HG03520 (cell line): Measurements from ENCODE around the gene ARPC5L.
A peak's percentile ranks its signal among the peaks of the same experiment; 100 is the strongest.
"Not testable (repeated sequence)": the region's sequence is repeated elsewhere in the genome, so short reads cannot be mapped to it uniquely, and the experiment has no call there.

Experiments
- ATAC-seq: cut with Tn5 transposase; IDR thresholded peaks from one replicate; pipeline ENCODE4 v1.9.1; 2021; ENCODE audit warnings: mild to moderate bottlenecking, moderate library complexity; ENCODE audit not compliant: unreplicated experiment

The ARPC5L gene

DNA sequence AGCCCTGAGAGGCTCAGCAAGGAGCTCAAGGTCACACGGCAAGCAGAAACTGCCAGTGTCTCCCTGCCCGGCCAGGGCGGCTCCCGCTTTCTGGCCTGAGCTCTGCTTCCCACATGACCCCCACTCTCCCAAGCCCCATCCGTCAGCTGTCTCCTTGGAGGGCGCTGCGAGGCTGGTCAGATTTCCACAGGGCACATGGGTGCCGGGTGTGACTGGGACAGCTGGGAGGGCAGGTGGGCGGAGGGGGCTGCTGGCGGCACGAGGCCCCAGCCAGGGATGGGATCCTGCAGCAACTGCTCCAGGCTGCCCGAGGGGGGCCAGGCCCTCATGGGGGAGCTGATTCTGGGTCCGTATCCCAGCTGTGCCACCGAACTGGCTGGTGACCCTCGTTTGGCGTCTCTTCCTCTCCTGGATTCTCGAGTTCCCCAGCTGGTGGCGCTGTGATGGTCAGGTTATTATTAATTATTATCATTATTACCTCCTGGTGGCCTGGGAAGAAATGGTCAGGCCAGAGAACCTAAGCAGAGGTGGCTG lies 21.6 kb upstream of the ARPC5L start:
- ATAC-seq = no peak

DNA sequence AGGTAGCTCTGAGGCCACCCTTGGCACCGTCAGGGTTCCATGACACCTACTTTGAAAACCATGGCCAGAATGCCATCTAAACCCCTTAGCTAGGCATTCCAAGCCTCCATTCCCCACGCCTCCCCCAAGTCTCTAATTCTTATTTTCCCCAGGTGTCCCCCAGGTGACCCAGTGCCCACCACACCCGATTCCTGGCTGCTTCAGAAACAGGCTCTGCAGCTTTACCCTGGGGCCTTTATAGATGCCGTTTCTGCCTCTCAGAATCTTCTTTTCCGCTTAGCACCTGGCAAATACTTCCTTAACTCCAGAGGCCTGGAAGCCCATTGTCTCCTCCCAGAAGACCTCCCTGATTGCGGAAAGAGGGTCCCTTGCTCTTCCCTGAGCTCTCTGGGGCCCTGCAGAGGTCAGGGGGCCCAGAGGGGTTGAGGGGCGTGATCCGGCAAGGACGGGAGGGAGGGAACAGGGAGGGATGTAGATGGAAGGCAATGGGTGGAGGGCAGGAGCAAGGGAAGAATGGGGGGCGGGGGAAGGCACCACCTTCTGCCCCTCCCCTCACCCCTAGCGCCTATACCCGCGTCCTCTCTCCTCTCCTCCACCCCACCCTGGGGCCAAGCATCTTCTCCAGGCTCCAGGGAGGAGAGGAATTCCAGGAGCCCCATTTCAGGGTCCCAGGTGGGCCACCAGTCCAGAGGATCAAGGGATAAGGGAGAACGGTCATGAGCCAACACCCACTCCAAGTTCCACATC lies 20.7 kb upstream of the ARPC5L start:
- ATAC-seq = no peak

- no peak for ATAC-seq
Measured at GRCh38 chr9:124843456-124844034, 18.4 kb upstream of the ARPC5L start.

DNA sequence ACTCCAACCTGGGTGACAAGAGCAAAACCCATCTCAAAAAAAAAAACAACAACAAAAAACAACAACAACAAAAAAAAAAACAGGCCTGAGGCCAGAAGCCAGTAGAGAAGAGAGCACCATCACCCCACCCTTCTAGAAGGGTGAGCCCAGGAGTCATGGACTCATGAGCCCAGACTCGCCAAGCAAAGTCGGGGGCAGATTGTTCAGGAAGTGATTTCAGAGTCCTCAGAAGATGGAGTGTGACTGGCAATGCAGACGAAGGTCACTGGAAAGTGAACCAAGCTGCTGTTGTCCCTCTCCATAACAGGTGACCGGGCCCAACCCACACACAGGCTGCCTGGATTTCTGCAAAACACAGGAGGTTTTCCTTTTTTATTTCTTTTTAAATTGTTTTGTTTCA lies 17.6 kb upstream of the ARPC5L start:
- ATAC-seq = no peak

- not testable (repeated sequence) for ATAC-seq
Measured at GRCh38 chr9:124846467-124846866, 15.5 kb upstream of the ARPC5L start.

- ATAC-seq = no peak
Measured at GRCh38 chr9:124846969-124847368, 15.0 kb upstream of the ARPC5L start.

DNA sequence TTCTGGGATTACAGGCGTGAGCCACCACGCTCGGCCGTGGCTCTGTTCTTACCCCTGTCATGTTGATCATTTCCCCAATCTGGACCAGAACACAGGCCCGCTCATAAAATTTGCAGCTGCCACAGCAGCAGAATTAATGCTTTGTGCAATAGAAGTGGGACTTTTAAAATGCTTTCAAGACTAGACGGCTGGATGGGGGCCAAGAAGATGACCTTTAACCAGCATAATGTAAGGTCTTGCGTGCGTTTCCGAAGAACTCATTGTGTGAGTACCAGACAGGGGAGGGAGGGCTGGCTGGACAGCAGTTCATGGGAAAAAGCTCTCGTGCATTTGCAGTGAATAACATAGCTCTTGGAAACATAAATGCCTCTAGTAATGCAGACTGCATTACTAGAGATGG lies 12.1 kb upstream of the ARPC5L start:
- no peak for ATAC-seq

DNA sequence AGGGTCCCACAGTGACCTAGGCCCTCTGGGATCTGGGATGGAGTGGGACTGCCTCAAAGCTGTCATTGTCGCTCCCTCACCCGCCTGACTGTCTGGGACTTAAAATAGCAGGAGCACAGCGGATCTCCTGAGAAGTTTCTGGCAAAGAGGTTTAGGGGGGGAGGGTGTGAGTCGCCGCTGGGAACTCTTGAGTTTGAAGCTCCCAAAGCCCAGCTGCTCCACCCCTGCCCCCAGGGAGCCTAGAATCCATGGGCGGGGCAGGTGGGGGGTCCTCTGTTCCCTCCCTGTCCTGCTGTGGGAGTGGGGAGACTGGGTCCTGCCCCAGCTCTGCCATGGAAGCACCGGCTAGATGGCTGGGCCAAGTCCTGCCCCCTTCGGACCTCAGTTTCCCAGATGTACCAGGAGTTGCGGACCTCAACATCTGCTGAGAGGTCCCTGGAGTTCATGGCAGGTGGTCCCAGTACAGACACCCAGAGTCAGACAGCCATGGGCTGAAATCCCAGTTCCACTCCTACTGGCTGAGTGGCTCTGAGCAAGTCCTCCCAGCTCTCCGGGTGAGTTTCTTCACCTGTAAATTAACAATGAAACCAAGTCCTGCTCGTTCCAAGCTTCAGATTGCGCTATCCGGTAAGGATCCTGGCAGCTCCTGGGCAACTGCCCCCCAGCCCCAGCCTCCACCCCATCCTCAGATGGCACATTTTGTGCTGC lies 9.7 kb upstream of the ARPC5L start:
- ATAC-seq = no peak

DNA sequence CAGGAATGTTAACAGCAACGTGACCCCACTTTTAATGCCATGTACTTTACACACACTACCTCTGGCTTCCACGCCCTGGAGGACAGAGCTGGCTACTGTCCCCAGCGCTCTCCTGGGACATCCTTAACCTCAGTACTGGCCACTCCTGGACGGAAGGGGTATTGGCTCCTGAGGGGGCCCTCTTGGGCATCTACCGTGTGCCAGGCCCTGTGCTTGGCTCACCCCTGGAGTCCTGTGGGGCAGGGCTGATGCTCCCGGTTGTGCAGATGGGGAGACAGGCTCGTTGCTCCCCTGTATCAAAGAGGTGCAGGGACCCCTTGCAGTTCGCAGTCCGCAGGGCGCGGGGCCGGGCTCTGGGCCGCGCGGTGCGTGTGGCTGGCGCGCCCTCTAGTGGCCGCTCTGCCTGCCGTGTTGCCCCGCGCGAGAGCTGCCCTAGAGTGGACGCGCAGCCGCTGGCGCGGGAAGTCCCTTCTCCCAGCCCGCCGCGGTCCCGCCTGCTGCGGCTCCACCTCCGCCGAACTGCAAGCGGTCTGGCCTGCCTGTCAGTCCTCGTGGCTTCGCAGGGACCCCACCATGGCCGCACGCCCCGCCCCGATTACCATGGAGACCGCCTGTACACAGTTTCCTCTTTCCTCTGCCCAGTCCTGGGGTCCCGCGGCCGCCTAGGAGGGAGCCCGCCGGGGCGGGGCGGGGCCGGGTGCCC lies 8.9 kb upstream of the ARPC5L start, which contains the start of gene WDR38:
Gene WDR38, plus strand, starts transcription at position 632 of the 703 bp plus-strand sequence. CDS start 72 bp downstream, outside the sequence.
- ATAC-seq = peak; percentile 56

- no peak for ATAC-seq
Measured at GRCh38 chr9:124853605-124854143, 8.3 kb upstream of the ARPC5L start.

- ATAC-seq = no peak
Measured at GRCh38 chr9:124854161-124854560, 7.8 kb upstream of the ARPC5L start.

GRCh38 chr9:124854822-124855221 lies 7.1 kb upstream of the ARPC5L start:
- no peak for ATAC-seq

- ATAC-seq = no peak
Measured at GRCh38 chr9:124855566-124855943, 6.4 kb upstream of the ARPC5L start.

DNA sequence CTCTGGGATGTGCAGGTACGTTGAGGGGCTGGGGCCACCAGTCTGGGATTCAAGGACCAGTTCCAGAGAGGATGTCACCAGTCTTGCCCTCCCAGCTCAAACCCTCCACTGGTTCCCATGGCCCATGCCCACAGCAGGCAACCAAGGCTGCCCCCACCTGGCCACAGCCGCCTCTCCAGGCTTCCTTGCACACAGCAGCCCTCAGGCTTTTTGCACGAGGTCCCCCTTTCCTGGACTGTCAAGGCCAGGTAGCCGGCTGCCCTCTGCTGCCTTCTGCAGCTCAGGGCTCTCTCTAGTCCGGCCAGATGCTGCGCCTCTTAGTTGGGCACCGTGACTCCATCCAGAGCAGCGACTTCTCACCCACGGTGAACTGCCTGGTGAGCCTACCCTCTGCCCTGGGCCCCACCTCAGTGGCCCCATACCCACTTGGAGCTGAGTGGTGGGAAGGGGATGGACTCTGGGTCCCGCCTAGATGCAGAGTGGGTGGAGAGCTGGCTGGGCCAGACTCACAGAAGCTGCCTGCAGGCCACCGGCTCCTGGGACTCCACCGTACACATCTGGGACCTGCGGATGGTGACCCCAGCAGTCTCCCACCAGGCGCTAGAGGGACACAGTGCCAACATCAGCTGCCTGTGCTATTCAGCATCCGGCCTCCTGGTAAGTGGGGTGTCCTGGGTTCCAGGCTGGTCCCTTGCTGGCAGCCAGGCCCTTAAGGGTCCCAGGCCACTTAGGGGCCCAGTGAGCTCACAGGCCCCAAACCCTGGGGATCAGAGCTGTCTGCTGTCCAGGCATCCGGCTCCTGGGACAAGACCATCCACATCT lies 5.8 kb upstream of the ARPC5L start:
- no peak for ATAC-seq

GRCh38 chr9:124857533-124858162 lies 4.3 kb upstream of the ARPC5L start:
- no peak for ATAC-seq

DNA sequence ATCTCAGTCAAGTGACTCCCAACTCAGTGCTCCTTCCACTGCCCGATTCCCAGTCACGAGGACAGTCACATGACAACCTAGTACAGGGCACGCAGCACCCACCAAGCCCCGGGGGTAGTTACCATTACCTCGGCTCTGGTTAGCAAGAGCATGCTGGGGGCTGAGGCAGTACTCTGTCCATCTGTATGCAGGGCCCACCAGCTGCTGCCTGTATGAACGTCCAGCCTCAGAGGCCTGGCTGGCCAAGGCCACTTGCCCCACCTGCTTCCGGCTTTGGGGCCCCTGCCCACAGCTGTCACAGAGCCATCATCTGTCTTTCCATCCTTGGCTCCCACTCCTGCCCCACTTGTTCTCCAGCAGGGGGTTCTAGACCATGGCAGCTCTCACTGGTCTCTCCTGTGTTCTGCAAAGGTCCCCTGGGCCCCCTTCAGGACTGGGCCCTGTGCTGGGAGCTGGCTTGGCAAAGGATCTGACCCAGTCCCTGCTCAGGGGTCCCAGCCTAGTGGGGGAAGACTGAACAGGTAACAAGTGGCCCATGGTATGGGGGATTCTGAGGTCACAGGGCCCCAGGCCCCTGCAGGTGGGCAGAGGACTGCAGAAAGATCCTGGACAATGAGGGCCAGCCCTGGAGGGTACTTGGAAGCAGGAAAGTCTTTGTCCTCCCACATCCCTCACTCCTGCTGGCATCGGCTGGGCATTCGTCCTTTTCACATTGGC lies 3.4 kb upstream of the ARPC5L start:
- ATAC-seq = no peak

DNA sequence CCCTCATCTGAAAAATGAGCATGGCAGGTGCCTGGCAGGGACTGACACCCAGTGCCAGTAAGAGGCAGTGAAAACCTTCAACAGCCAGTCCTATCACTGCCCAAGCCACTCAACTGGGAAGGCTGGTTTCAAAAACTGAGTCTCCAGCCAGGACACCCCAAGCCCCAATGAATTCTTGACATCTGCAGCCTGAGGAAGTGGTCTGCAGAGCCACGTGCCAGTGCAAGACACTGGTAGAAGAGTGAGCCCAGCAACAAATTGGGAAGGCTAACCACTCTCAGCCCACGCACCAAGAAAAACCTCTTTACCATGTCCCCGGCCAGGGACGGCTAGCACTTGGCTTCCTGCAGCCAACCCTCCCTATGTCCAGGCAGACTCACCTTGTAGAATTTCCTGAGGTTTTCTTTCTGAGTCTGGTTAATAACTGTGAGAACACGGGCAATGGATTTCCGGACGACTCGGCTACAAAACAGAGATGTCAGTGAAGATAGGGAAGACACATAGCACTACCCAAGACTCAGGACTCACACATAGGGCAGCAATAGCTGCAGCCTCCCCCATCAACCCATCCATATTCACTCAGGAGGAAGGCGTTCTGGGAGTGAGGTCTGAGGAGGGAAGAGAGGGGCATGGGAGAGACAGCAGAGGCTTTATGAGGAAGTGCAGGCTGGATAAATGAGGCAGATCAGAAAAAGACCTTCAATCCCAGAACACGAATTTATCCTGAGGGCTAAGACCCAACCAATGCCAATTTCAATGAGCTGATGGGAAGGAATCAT lies 1.9 kb upstream of the ARPC5L start:
- no peak for ATAC-seq
